Cerebellar nuclear complex (tissue), 1 donor: ENCODE data around the gene HSPG2.
"Not testable (repeated sequence)": the region's sequence is repeated elsewhere in the genome, so short reads cannot be mapped to it uniquely, and the experiment has no call there.

ENCODE experiments used
- DNase-seq, 2 experiments: peaks; one replicate each; lab custom pipeline; 2025; lab: John Stamatoyannopoulos, UW

HSPG2 gene

GRCh38 chr1:21843996-21844395, 93.1 kb downstream of the HSPG2 start:
- no peak for DNase-seq

GRCh38 chr1:21843208-21843607, 93.9 kb downstream of the HSPG2 start:
- DNase-seq: no peak

GRCh38 chr1:21842606-21843162, 94.4 kb downstream of the HSPG2 start:
- no peak for DNase-seq

GRCh38 chr1:21841852-21842466, 95.2 kb downstream of the HSPG2 start:
- DNase-seq: no peak

GRCh38 chr1:21840981-21841380, 96.1 kb downstream of the HSPG2 start:
- no peak for DNase-seq

- no peak for DNase-seq
Measured at GRCh38 chr1:21839337-21840037, 97.6 kb downstream of the HSPG2 start.

GRCh38 chr1:21838359-21839157, 98.6 kb downstream of the HSPG2 start:
- DNase-seq: no peak

GRCh38 chr1:21837476-21837875, 99.6 kb downstream of the HSPG2 start:
- DNase-seq: no peak

- DNase-seq: no peak
Measured at GRCh38 chr1:21836729-21837128, 100.4 kb downstream of the HSPG2 start.

GRCh38 chr1:21836010-21836409, 101.1 kb downstream of the HSPG2 start:
- DNase-seq: no peak

- DNase-seq: no peak
Measured at GRCh38 chr1:21834666-21835065, 102.4 kb downstream of the HSPG2 start.

- no peak for DNase-seq
Measured at GRCh38 chr1:21834094-21834493, 103.0 kb downstream of the HSPG2 start.

GRCh38 chr1:21833392-21833976, 103.6 kb downstream of the HSPG2 start:
- DNase-seq: no peak

- DNase-seq: no peak
Measured at GRCh38 chr1:21831454-21831970, 105.6 kb downstream of the HSPG2 start.

GRCh38 chr1:21830792-21831453, 106.2 kb downstream of the HSPG2 start:
- DNase-seq: no peak

- no peak for DNase-seq
Measured at GRCh38 chr1:21829294-21829693, 107.8 kb downstream of the HSPG2 start.

- DNase-seq: no peak
Measured at GRCh38 chr1:21828506-21829210, 108.5 kb downstream of the HSPG2 start.

GRCh38 chr1:21828075-21828474, 109.0 kb downstream of the HSPG2 start:
- no peak for DNase-seq

GRCh38 chr1:21827141-21827679, 109.9 kb downstream of the HSPG2 start:
- no peak for DNase-seq

GRCh38 chr1:21826694-21827093, 110.4 kb downstream of the HSPG2 start:
- not testable (repeated sequence) for DNase-seq

- DNase-seq: no peak
Measured at GRCh38 chr1:21825393-21825792, 111.7 kb downstream of the HSPG2 start.
